Measurements from ENCODE around the gene AK8.

AK8 gene

GRCh38 chr9:132849185-132849706, 28.8 kb downstream of the AK8 start:
- WGBS (ENCODE audit: insufficient coverage): 100% methylated on average over 12 of the region's 12 CpGs
- Histone ChIP-seq H3K27ac (ENCODE audit: insufficient read depth in 1 of 2, low read depth in 1 of 2, low read length in 2 of 2, poor library complexity in 1 of 2, severe bottlenecking in 2 of 2) (no peak overlapping the region), H3K9me3 (ENCODE audit: control extremely low read depth in 1 of 5, control insufficient read depth in 4 of 5, insufficient read depth in 2 of 5, low read depth in 1 of 5, low read length in 4 of 5) (no peaks in the 10 kb centered on the region), H3K27me3 (replicated peaks in 2 of 5; ENCODE audit: control insufficient read depth in 4 of 5, insufficient read depth in 5 of 5, low read length in 4 of 5) (no peaks in the 10 kb centered on the region), H3K36me3 (ENCODE audit: control insufficient read depth in 4 of 4, insufficient read depth in 4 of 4, low read length in 3 of 4) (no peaks in the 10 kb centered on the region), H3K4me1 (ENCODE audit: control extremely low read depth in 1 of 4, control insufficient read depth in 4 of 4, insufficient read depth in 4 of 4, low read length in 3 of 4) (no peaks in the 10 kb centered on the region), H3K4me3 (ENCODE audit: control insufficient read depth in 1 of 7, extremely low read depth in 1 of 7, insufficient read depth in 4 of 7, low read depth in 2 of 7, low read length in 6 of 7) (no peak overlapping the region)
- ChIA-PET POLR2A (no interaction called here), CTCF (interaction anchor here (0.6 to 1.6 kb wide), 4 partner anchors 9 to 52 kb away, joined by 3 to 7 read pairs (median 4); no protein-coding TSS in a partner anchor)
- no peak for DNase-seq

- CTCF ChIA-PET: interaction anchor here (1.9 kb wide), 1 partner anchor 56 kb away, joined by 5 read pairs; no protein-coding TSS in a partner anchor
Observed at GRCh38 chr9:132846918-132847515, 31.1 kb downstream of the AK8 start.

GRCh38 chr9:132846109-132846917, 31.8 kb downstream of the AK8 start:
- Histone ChIP-seq H3K36me3 (ENCODE audit: control insufficient read depth in 4 of 4, insufficient read depth in 4 of 4, low read length in 3 of 4) (no peaks in the 10 kb centered on the region), H3K27me3 (replicated peaks in 2 of 5; ENCODE audit: control insufficient read depth in 4 of 5, insufficient read depth in 5 of 5, low read length in 4 of 5) (no peaks in the 10 kb centered on the region), H3K9me3 (ENCODE audit: control extremely low read depth in 1 of 5, control insufficient read depth in 4 of 5, insufficient read depth in 2 of 5, low read depth in 1 of 5, low read length in 4 of 5) (no peaks in the 10 kb centered on the region), H3K4me3 (ENCODE audit: control insufficient read depth in 1 of 7, extremely low read depth in 1 of 7, insufficient read depth in 4 of 7, low read depth in 2 of 7, low read length in 6 of 7) (no peak overlapping the region), H3K27ac (ENCODE audit: insufficient read depth in 1 of 2, low read depth in 1 of 2, low read length in 2 of 2, poor library complexity in 1 of 2, severe bottlenecking in 2 of 2) (no peak overlapping the region), H3K4me1 (ENCODE audit: control extremely low read depth in 1 of 4, control insufficient read depth in 4 of 4, insufficient read depth in 4 of 4, low read length in 3 of 4) (no peaks in the 10 kb centered on the region)
- DNase-seq: no peak
- 94% methylated on average over 11 of the region's 12 CpGs for WGBS (ENCODE audit: insufficient coverage)
- POLR2A ChIA-PET: no interaction called here
- CTCF ChIA-PET: interaction anchor here (1.9 kb wide), 1 partner anchor 57 kb away, joined by 5 read pairs; no protein-coding TSS in a partner anchor

More at GRCh38 chr9:132846918-132847515, 31.1 kb downstream of the AK8 start:
- DNase-seq: no peak
- H3K4me3 ChIP-seq (ENCODE audit: control insufficient read depth in 1 of 7, extremely low read depth in 1 of 7, insufficient read depth in 4 of 7, low read depth in 2 of 7, low read length in 6 of 7): no peak overlapping the region
- WGBS (ENCODE audit: insufficient coverage): 93% methylated on average over 10 of the region's 15 CpGs
- H3K4me1 ChIP-seq (ENCODE audit: control extremely low read depth in 1 of 4, control insufficient read depth in 4 of 4, insufficient read depth in 4 of 4, low read length in 3 of 4): no peaks in the 10 kb centered on the region
- H3K9me3 ChIP-seq (ENCODE audit: control extremely low read depth in 1 of 5, control insufficient read depth in 4 of 5, insufficient read depth in 2 of 5, low read depth in 1 of 5, low read length in 4 of 5): no peaks in the 10 kb centered on the region
- H3K36me3 ChIP-seq (ENCODE audit: control insufficient read depth in 4 of 4, insufficient read depth in 4 of 4, low read length in 3 of 4): no peaks in the 10 kb centered on the region
- H3K27me3 ChIP-seq (replicated peaks in 2 of 5; ENCODE audit: control insufficient read depth in 4 of 5, insufficient read depth in 5 of 5, low read length in 4 of 5): no peaks in the 10 kb centered on the region
- POLR2A ChIA-PET: interaction anchor here (0.5 kb wide), 1 partner anchor 16 kb away, joined by 3 read pairs; no protein-coding TSS in a partner anchor
- no peak overlapping the region for H3K27ac ChIP-seq (ENCODE audit: insufficient read depth in 1 of 2, low read depth in 1 of 2, low read length in 2 of 2, poor library complexity in 1 of 2, severe bottlenecking in 2 of 2)

- Histone ChIP-seq H3K9me3 (ENCODE audit: control extremely low read depth in 1 of 5, control insufficient read depth in 4 of 5, insufficient read depth in 2 of 5, low read depth in 1 of 5, low read length in 4 of 5) (no peaks in the 10 kb centered on the region), H3K4me3 (ENCODE audit: control insufficient read depth in 1 of 7, extremely low read depth in 1 of 7, insufficient read depth in 4 of 7, low read depth in 2 of 7, low read length in 6 of 7) (no peak overlapping the region), H3K4me1 (ENCODE audit: control extremely low read depth in 1 of 4, control insufficient read depth in 4 of 4, insufficient read depth in 4 of 4, low read length in 3 of 4) (no peaks in the 10 kb centered on the region), H3K27me3 (replicated peaks in 2 of 5; ENCODE audit: control insufficient read depth in 4 of 5, insufficient read depth in 5 of 5, low read length in 4 of 5) (peaks cover 0 to 2% (median 0%) of the 10 kb centered on the region in 5 experiments), H3K36me3 (ENCODE audit: control insufficient read depth in 4 of 4, insufficient read depth in 4 of 4, low read length in 3 of 4) (no peaks in the 10 kb centered on the region), H3K27ac (ENCODE audit: insufficient read depth in 1 of 2, low read depth in 1 of 2, low read length in 2 of 2, poor library complexity in 1 of 2, severe bottlenecking in 2 of 2) (no peak overlapping the region)
- CTCF ChIA-PET: interaction anchor here (2.4 kb wide), 1 partner anchor 10 kb away, joined by 5 read pairs; no protein-coding TSS in a partner anchor
- WGBS (ENCODE audit: insufficient coverage): 96% methylated on average over 4 of the region's 5 CpGs
- DNase-seq: no peak
- POLR2A ChIA-PET: no interaction called here
Observed at GRCh38 chr9:132842124-132843044, 35.7 kb downstream of the AK8 start.

- no peak for DNase-seq
- POLR2A ChIA-PET: no interaction called here
- no peak overlapping the region for H3K27ac ChIP-seq (ENCODE audit: insufficient read depth in 1 of 2, low read depth in 1 of 2, low read length in 2 of 2, poor library complexity in 1 of 2, severe bottlenecking in 2 of 2)
- no peaks in the 10 kb centered on the region for H3K4me1 ChIP-seq (ENCODE audit: control extremely low read depth in 1 of 4, control insufficient read depth in 4 of 4, insufficient read depth in 4 of 4, low read length in 3 of 4)
- peaks cover 0 to 2% (median 0%) of the 10 kb centered on the region in 5 experiments for H3K27me3 ChIP-seq (replicated peaks in 2 of 5; ENCODE audit: control insufficient read depth in 4 of 5, insufficient read depth in 5 of 5, low read length in 4 of 5)
- CTCF ChIA-PET: interaction anchor here (0.9 kb wide), 1 partner anchor 60 kb away, joined by 3 read pairs; no protein-coding TSS in a partner anchor
- no peaks in the 10 kb centered on the region for H3K9me3 ChIP-seq (ENCODE audit: control extremely low read depth in 1 of 5, control insufficient read depth in 4 of 5, insufficient read depth in 2 of 5, low read depth in 1 of 5, low read length in 4 of 5)
- no peak overlapping the region for H3K4me3 ChIP-seq (ENCODE audit: control insufficient read depth in 1 of 7, extremely low read depth in 1 of 7, insufficient read depth in 4 of 7, low read depth in 2 of 7, low read length in 6 of 7)
- no peaks in the 10 kb centered on the region for H3K36me3 ChIP-seq (ENCODE audit: control insufficient read depth in 4 of 4, insufficient read depth in 4 of 4, low read length in 3 of 4)
- over 99% methylated on average over 12 of the region's 13 CpGs for WGBS (ENCODE audit: insufficient coverage)
Observed at GRCh38 chr9:132840980-132841379, 37.1 kb downstream of the AK8 start.

GRCh38 chr9:132838291-132838690, 39.8 kb downstream of the AK8 start:
- WGBS (ENCODE audit: insufficient coverage): 100% methylated on average over 4 of the region's 4 CpGs
- ChIA-PET CTCF (interaction anchor here (0.7 kb wide), 1 partner anchor 11 kb away, joined by 3 read pairs; no protein-coding TSS in a partner anchor), POLR2A (no interaction called here)
- no peak overlapping the region for H3K4me3 ChIP-seq (ENCODE audit: control insufficient read depth in 1 of 7, extremely low read depth in 1 of 7, insufficient read depth in 4 of 7, low read depth in 2 of 7, low read length in 6 of 7)
- H3K9me3 ChIP-seq (ENCODE audit: control extremely low read depth in 1 of 5, control insufficient read depth in 4 of 5, insufficient read depth in 2 of 5, low read depth in 1 of 5, low read length in 4 of 5): no peaks in the 10 kb centered on the region
- no peaks in the 10 kb centered on the region for H3K36me3 ChIP-seq (ENCODE audit: control insufficient read depth in 4 of 4, insufficient read depth in 4 of 4, low read length in 3 of 4)
- no peaks in the 10 kb centered on the region for H3K4me1 ChIP-seq (ENCODE audit: control extremely low read depth in 1 of 4, control insufficient read depth in 4 of 4, insufficient read depth in 4 of 4, low read length in 3 of 4)
- DNase-seq: no peak
- peaks cover 0 to 2% (median 0%) of the 10 kb centered on the region in 5 experiments for H3K27me3 ChIP-seq (replicated peaks in 2 of 5; ENCODE audit: control insufficient read depth in 4 of 5, insufficient read depth in 5 of 5, low read length in 4 of 5)
- no peak overlapping the region for H3K27ac ChIP-seq (ENCODE audit: insufficient read depth in 1 of 2, low read depth in 1 of 2, low read length in 2 of 2, poor library complexity in 1 of 2, severe bottlenecking in 2 of 2)

All from common myeloid progenitor, CD34-positive (primary cell).